Naive thymus-derived CD4-positive, alpha-beta T cell (primary cell): ENCODE data around the gene SYNDIG1. TPM values are rescaled to one million over a fixed set of nuclear protein-coding genes. Genes with fewer than 3 reads are reported as not detected.

Experiments
- ATAC-seq: fragments of 150-1000 bp; cut with Tn5 transposase; 2 replicates; pipeline ENCODE4 v1.10.0; 2021; ENCODE audit warnings: mild to moderate bottlenecking, moderate library complexity
- CTCF ChIA-PET: fragments of 350-600 bp; sonication (Branson Sonifier 250); formaldehyde crosslinking; loops from one replicate; lab custom pipeline; 2021; ENCODE audit warnings: antibody characterized with exemption; lab: Charles Lee
- POLR2A ChIA-PET: fragments of 350-600 bp; sonication (Branson Sonifier 250); formaldehyde crosslinking; loops from one replicate; lab custom pipeline; 2021; ENCODE audit warnings: antibody characterized with exemption, inconsistent platforms; lab: Charles Lee
- DNase-seq, 9 donors: peaks; one replicate each; pipeline versions ENCODE4 v3.0.0 to v3.0.0-alpha.2; 2020 to 2022; ENCODE audit warnings: mixed read lengths in 1 of 9
- H3K27ac ChIP-seq: one replicate; pipeline ENCODE4 v1.7.0; 2013; ENCODE audit warnings: mild to moderate bottlenecking, low read depth, low read length, moderate library complexity
- H3K27me3 ChIP-seq, 2 donors: one replicate each; pipeline ENCODE4 v1.7.0; 2013; ENCODE audit warnings: low read length in 2 of 2, mild to moderate bottlenecking in 2 of 2, moderate library complexity in 2 of 2; ENCODE audit not compliant: control insufficient read depth in 2 of 2, insufficient read depth in 2 of 2
- H3K36me3 ChIP-seq, 3 experiments: 1 replicate in 2 of 3; 2 replicates in 1 of 3; pipeline ENCODE4 v1.7.0; 2013; ENCODE audit warnings: low read length in 3 of 3, mild to moderate bottlenecking in 3 of 3, moderate library complexity in 1 of 3; ENCODE audit not compliant: insufficient read depth in 3 of 3, control insufficient read depth in 2 of 3
- H3K4me1 ChIP-seq, 2 donors: one replicate each; pipeline ENCODE4 v1.7.0; 2013; ENCODE audit warnings: low read length in 2 of 2, mild to moderate bottlenecking in 2 of 2, moderate library complexity in 1 of 2; ENCODE audit not compliant: control insufficient read depth in 2 of 2, insufficient read depth in 2 of 2
- H3K4me3 ChIP-seq: 2 replicates; pipeline ENCODE4 v1.7.0; 2013; ENCODE audit warnings: mild to moderate bottlenecking, low read length
- H3K9me3 ChIP-seq, 3 experiments: 1 replicate in 2 of 3; 2 replicates in 1 of 3; pipeline ENCODE4 v1.7.0; 2013; ENCODE audit warnings: low read length in 3 of 3; ENCODE audit not compliant: control insufficient read depth in 2 of 3
- H3K27ac Mint-ChIP-seq, 9 donors: one replicate each; pipeline ENCODE4 v1.8.0; 2020 to 2022; ENCODE audit warnings: mixed read lengths in 9 of 9, mild to moderate bottlenecking in 8 of 9, moderate library complexity in 5 of 9, inconsistent platforms in 2 of 9
- H3K27me3 Mint-ChIP-seq, 5 donors: one replicate each; pipeline ENCODE4 v1.8.0; 2021 to 2022; ENCODE audit warnings: mixed read lengths in 5 of 5, mild to moderate bottlenecking in 1 of 5
- H3K36me3 Mint-ChIP-seq, 5 donors: one replicate each; pipeline ENCODE4 v1.8.0; 2020 to 2022; ENCODE audit warnings: mixed read lengths in 5 of 5, mild to moderate bottlenecking in 3 of 5, inconsistent platforms in 1 of 5
- H3K4me1 Mint-ChIP-seq, 7 donors: one replicate each; pipeline ENCODE4 v1.8.0; 2020 to 2022; ENCODE audit warnings: mixed read lengths in 7 of 7, mild to moderate bottlenecking in 3 of 7, inconsistent platforms in 1 of 7
- H3K4me3 Mint-ChIP-seq, 10 donors: one replicate each; pipeline ENCODE4 v1.8.0; 2020 to 2022; ENCODE audit warnings: mild to moderate bottlenecking in 10 of 10, mixed read lengths in 10 of 10, moderate library complexity in 6 of 10, inconsistent platforms in 2 of 10
- H3K9me3 Mint-ChIP-seq, 11 donors: one replicate each; pipeline ENCODE4 v1.8.0; 2020 to 2022; ENCODE audit warnings: mixed read lengths in 11 of 11, mild to moderate bottlenecking in 4 of 11, inconsistent platforms in 1 of 11, moderate library complexity in 1 of 11
- intact Hi-C, 2 donors: fragments of 100-400 bp; cut with micrococcal nuclease; formaldehyde crosslinking; loops; one replicate each; pipeline ENCODE4 v1.15.1; 2023
- polyA plus RNA-seq, 2 donors: library from polyadenylated mRNA; unstranded; fragments of 300-500 nt; fragmentation: Illumina TruSeq; gene quantifications; one replicate each; pipeline ENCODE4 v1.2.3, GENCODE V29; 2021
- total RNA-seq, 6 experiments: library from RNA in 5 of 6; stranded (reverse) in 5 of 6; gene quantifications; 1 replicate in 5 of 6; 2 replicates in 1 of 6; pipeline ENCODE4 v1.2.3 and lab custom pipeline; 2021 to 2026

The SYNDIG1 gene
- total and polyA plus RNA-seq, 7 experiments from 2014 or later = not detected

- Mint-ChIP-seq H3K4me3 (no peak overlapping the region), H3K36me3 (peaks cover 0 to 10% (median 0%) of the 10 kb centered on the region in 5 donors), H3K4me1 (peaks cover 0 to 2% (median 0%) of the 10 kb centered on the region in 7 donors), H3K27ac (no peak overlapping the region), H3K27me3 (peaks cover 0 to 23% (median 10%) of the 10 kb centered on the region in 5 donors), H3K9me3 (peaks cover 3 to 30% (median 11%) of the 10 kb centered on the region in 11 donors)
- ChIA-PET POLR2A (no interaction called here), CTCF (no interaction called here)
- no peak for ATAC-seq
- intact Hi-C loops = no loop called here
- Histone ChIP-seq H3K27ac (no peak overlapping the region), H3K27me3 (no peaks in the 10 kb centered on the region), H3K4me1 (no peaks in the 10 kb centered on the region), H3K36me3 (no peaks in the 10 kb centered on the region), H3K9me3 (peaks cover 0 to 10% (median 0%) of the 10 kb centered on the region in 3 experiments), H3K4me3 (no peak overlapping the region)
- DNase-seq = no peak
These were observed 135.7 kb downstream of the SYNDIG1 start for GRCh38 chr20:24604966-24605665.

- ATAC-seq = no peak
- Mint-ChIP-seq H3K36me3 (peaks cover 0 to 7% (median 0%) of the 10 kb centered on the region in 5 donors), H3K9me3 (peaks cover 2 to 22% (median 11%) of the 10 kb centered on the region in 11 donors), H3K4me3 (no peak overlapping the region), H3K4me1 (peaks cover 0 to 2% (median 0%) of the 10 kb centered on the region in 7 donors), H3K27me3 (peaks cover 0 to 23% (median 10%) of the 10 kb centered on the region in 5 donors), H3K27ac (no peak overlapping the region)
- Histone ChIP-seq H3K36me3 (no peaks in the 10 kb centered on the region), H3K4me1 (no peaks in the 10 kb centered on the region), H3K27me3 (no peaks in the 10 kb centered on the region), H3K9me3 (peaks cover 0 to 3% (median 0%) of the 10 kb centered on the region in 3 experiments), H3K4me3 (no peak overlapping the region), H3K27ac (no peak overlapping the region)
- ChIA-PET POLR2A (no interaction called here), CTCF (no interaction called here)
- intact Hi-C loops = no loop called here
- DNase-seq = no peak
These were observed 136.6 kb downstream of the SYNDIG1 start for GRCh38 chr20:24605937-24606455.

GRCh38 chr20:24607402-24607801 is 138.0 kb downstream of the SYNDIG1 start:
- H3K27me3 Mint-ChIP-seq = peaks cover 0 to 23% (median 10%) of the 10 kb centered on the region in 5 donors
- POLR2A ChIA-PET = no interaction called here
- CTCF ChIA-PET = interaction anchor here (0.6 kb wide), 1 partner anchor 77 kb away, joined by 4 read pairs; no protein-coding TSS in a partner anchor
- H3K4me1 Mint-ChIP-seq = peaks cover 0 to 2% (median 0%) of the 10 kb centered on the region in 7 donors
- no peaks in the 10 kb centered on the region for H3K36me3 ChIP-seq
- H3K36me3 Mint-ChIP-seq = no peaks in the 10 kb centered on the region
- H3K9me3 Mint-ChIP-seq = peaks cover 0 to 8% (median under 1%) of the 10 kb centered on the region in 11 donors
- DNase-seq (no peak), ATAC-seq (no peak)
- no peak overlapping the region for H3K27ac Mint-ChIP-seq
- no peaks in the 10 kb centered on the region for H3K9me3 ChIP-seq
- no peaks in the 10 kb centered on the region for H3K27me3 ChIP-seq
- no peaks in the 10 kb centered on the region for H3K4me1 ChIP-seq
- intact Hi-C loops = no loop called here
- no peak overlapping the region for H3K27ac ChIP-seq
- no peak overlapping the region for H3K4me3 Mint-ChIP-seq
- H3K4me3 ChIP-seq = no peak overlapping the region

- peaks cover 0 to 2% (median 0%) of the 10 kb centered on the region in 11 donors for H3K9me3 Mint-ChIP-seq
- intact Hi-C loops = no loop called here
- H3K27me3 Mint-ChIP-seq = peaks cover 0 to 20% (median 6%) of the 10 kb centered on the region in 5 donors
- no peaks in the 10 kb centered on the region for H3K36me3 Mint-ChIP-seq
- H3K4me1 Mint-ChIP-seq = peaks cover 0 to 2% (median 0%) of the 10 kb centered on the region in 7 donors
- no peaks in the 10 kb centered on the region for H3K36me3 ChIP-seq
- DNase-seq (no peak), ATAC-seq (no peak)
- H3K27me3 ChIP-seq = no peaks in the 10 kb centered on the region
- POLR2A ChIA-PET = no interaction called here
- no peak overlapping the region for H3K4me3 Mint-ChIP-seq
- H3K27ac ChIP-seq = no peak overlapping the region
- H3K4me1 ChIP-seq = no peaks in the 10 kb centered on the region
- CTCF ChIA-PET = no interaction called here
- H3K27ac Mint-ChIP-seq = no peak overlapping the region
- no peaks in the 10 kb centered on the region for H3K9me3 ChIP-seq
- H3K4me3 ChIP-seq = no peak overlapping the region
These were observed 139.7 kb downstream of the SYNDIG1 start for GRCh38 chr20:24608926-24609667.

GRCh38 chr20:24609757-24610156 is 140.3 kb downstream of the SYNDIG1 start:
- no peak for ATAC-seq

GRCh38 chr20:24610341-24611115 is 141.1 kb downstream of the SYNDIG1 start:
- Mint-ChIP-seq H3K4me3 (no peak overlapping the region), H3K4me1 (peaks cover 0 to 2% (median 0%) of the 10 kb centered on the region in 7 donors), H3K27ac (no peak overlapping the region), H3K9me3 (peaks cover 0 to 2% (median 0%) of the 10 kb centered on the region in 11 donors), H3K27me3 (peaks cover 2 to 14% (median 5%) of the 10 kb centered on the region in 5 donors), H3K36me3 (no peaks in the 10 kb centered on the region)
- no peaks in the 10 kb centered on the region for H3K4me1 ChIP-seq
- DNase-seq (no peak), ATAC-seq (no peak)
- H3K27ac ChIP-seq = no peak overlapping the region
- ChIA-PET CTCF (no interaction called here), POLR2A (no interaction called here)
- intact Hi-C loops = no loop called here
- H3K9me3 ChIP-seq = no peaks in the 10 kb centered on the region
- H3K27me3 ChIP-seq = no peaks in the 10 kb centered on the region
- no peaks in the 10 kb centered on the region for H3K36me3 ChIP-seq
- H3K4me3 ChIP-seq = no peak overlapping the region

More at GRCh38 chr20:24609757-24610156, 140.3 kb downstream of the SYNDIG1 start:
- Histone ChIP-seq H3K9me3 (no peaks in the 10 kb centered on the region), H3K4me1 (no peaks in the 10 kb centered on the region), H3K36me3 (no peaks in the 10 kb centered on the region), H3K27ac (no peak overlapping the region), H3K27me3 (no peaks in the 10 kb centered on the region), H3K4me3 (no peak overlapping the region)
- ChIA-PET CTCF (no interaction called here), POLR2A (no interaction called here)
- H3K27me3 Mint-ChIP-seq = peaks cover 2 to 16% (median 6%) of the 10 kb centered on the region in 5 donors
- peaks cover 0 to 2% (median 0%) of the 10 kb centered on the region in 7 donors for H3K4me1 Mint-ChIP-seq
- no peak overlapping the region for H3K27ac Mint-ChIP-seq
- DNase-seq = no peak
- no peaks in the 10 kb centered on the region for H3K36me3 Mint-ChIP-seq
- peaks cover 0 to 2% (median 0%) of the 10 kb centered on the region in 11 donors for H3K9me3 Mint-ChIP-seq
- intact Hi-C loops = no loop called here
- H3K4me3 Mint-ChIP-seq = no peak overlapping the region
